MCF 10A (cell line): ENCODE results near the gene SLC43A1. TPM values are rescaled to one million over a fixed set of nuclear protein-coding genes. Genes with fewer than 3 reads are reported as not detected.
"Not testable (repeated sequence)": the region's sequence is repeated elsewhere in the genome, so short reads cannot be mapped to it uniquely, and the experiment has no call there.

ENCODE experiments used
- BruUV-seq: library from RNA; stranded (reverse); fragments of 400-500 nt; replicated peaks from 2 replicates; lab custom pipeline; 2021; lab: Mats Ljungman, UMichigan
- CTCF ChIA-PET: fragments of 300-600 bp; sonication (Branson Sonifier 250); formaldehyde crosslinking; extraction: SDS; loops from one replicate; lab custom pipeline; 2021; ENCODE audit warnings: antibody characterized with exemption, inconsistent platforms; lab: Yijun Ruan, JAX
- POLR2A ChIA-PET: fragments of 300-600, 350-650 bp; sonication (Branson Sonifier 250); formaldehyde crosslinking; extraction: SDS; loops from one replicate; lab custom pipeline; 2020; ENCODE audit warnings: antibody characterized with exemption, inconsistent platforms; lab: Yijun Ruan, JAX
- DNase-seq: peaks from one replicate; pipeline ENCODE4 v3.0.0-alpha.2; 2018; ENCODE audit not compliant: unreplicated experiment
- H3K27ac Mint-ChIP-seq: one replicate; pipeline ENCODE4 v1.8.0; 2022; ENCODE audit warnings: mild to moderate bottlenecking, low read depth, mixed read lengths; ENCODE audit not compliant: unreplicated experiment
- H3K27me3 Mint-ChIP-seq: one replicate; pipeline ENCODE4 v1.8.0; 2022; ENCODE audit warnings: mixed read lengths; ENCODE audit not compliant: insufficient read depth, unreplicated experiment
- H3K36me3 Mint-ChIP-seq: one replicate; pipeline ENCODE4 v1.8.0; 2022; ENCODE audit warnings: mild to moderate bottlenecking, moderate library complexity, mixed read lengths; ENCODE audit not compliant: insufficient read depth, unreplicated experiment
- H3K4me1 Mint-ChIP-seq: one replicate; pipeline ENCODE4 v1.8.0; 2022; ENCODE audit warnings: mixed read lengths; ENCODE audit not compliant: insufficient read depth, unreplicated experiment
- H3K4me3 Mint-ChIP-seq: one replicate; pipeline ENCODE4 v1.8.0; 2022; ENCODE audit warnings: mild to moderate bottlenecking, moderate library complexity, mixed read lengths; ENCODE audit not compliant: unreplicated experiment
- H3K9me3 Mint-ChIP-seq: one replicate; pipeline ENCODE4 v1.8.0; 2022; ENCODE audit warnings: mixed read lengths; ENCODE audit not compliant: unreplicated experiment
- CTCF ChIP-seq: fragments of 200-600 bp; IDR thresholded peaks from one replicate; pipeline ENCODE4 v1.8.0; 2022; ENCODE audit warnings: antibody characterized with exemption, mild to moderate bottlenecking; ENCODE audit not compliant: unreplicated experiment
- intact Hi-C: fragments of 100-400 bp; cut with micrococcal nuclease; formaldehyde crosslinking; loops from 2 replicates; pipeline ENCODE4 v1.14.1; 2022
- total RNA-seq: library from RNA; stranded (reverse); gene quantifications from 2 replicates; pipeline ENCODE4 v1.2.3, GENCODE V29; 2022

Gene SLC43A1
- total RNA-seq, 1 experiment from 2014 or later, result 3.2 TPM

DNA sequence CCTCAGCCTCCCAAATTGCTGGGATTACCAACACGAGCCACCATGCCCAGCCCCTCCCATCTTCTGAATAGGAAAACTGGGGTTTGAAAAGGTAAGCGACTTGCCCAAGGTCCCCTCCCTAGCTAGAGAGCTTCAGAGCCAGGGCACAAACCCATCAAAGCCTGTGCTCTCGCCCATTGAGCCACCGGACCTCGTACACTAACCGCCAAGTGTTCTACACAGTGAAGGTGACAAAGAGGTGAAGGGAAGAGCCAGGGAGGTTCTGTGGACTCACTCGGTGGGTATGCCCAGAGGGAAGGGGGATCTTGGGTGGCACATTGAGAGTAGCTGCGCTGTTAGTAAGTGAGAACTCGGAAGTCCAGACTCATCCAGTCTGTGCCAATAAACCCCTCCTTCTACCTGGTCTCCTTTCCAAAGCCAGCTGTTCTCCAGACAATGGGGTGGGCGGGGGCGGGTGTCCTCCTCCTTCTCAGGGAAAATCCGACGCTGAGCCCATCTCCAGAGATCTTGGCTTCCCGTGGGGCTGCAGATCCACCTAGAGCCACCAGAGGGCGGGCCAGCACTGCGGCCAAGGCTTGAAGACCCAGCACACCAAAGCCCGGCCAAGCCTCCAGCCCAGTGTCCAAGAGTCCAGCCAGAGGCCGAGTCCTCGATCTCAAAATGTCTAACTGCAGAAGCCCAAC, 58.4 kb downstream of the SLC43A1 start:
- no TSS peak for BruUV-seq
- Mint-ChIP-seq H3K4me3 (peak overlapping the region; percentile 39), H3K9me3 (no peaks in the 10 kb centered on the region), H3K36me3 (no peaks in the 10 kb centered on the region), H3K27ac (no peak overlapping the region), H3K4me1 (peaks cover 27% of the 10 kb centered on the region), H3K27me3 (peaks cover 34% of the 10 kb centered on the region)
- peak; percentile 82 for DNase-seq
- CTCF ChIA-PET, result interaction anchor here (0.6 to 11.2 kb wide), 64 partner anchors 8 to 1472 kb away, joined by 3 to 254 read pairs (median 5); partner anchors contain the start of genes CLP1, SLC43A1, SLC43A3 and SMTNL1
- intact Hi-C loops, result loop anchor here (1.0 to 10.0 kb wide), 5 partner anchors 24 to 348 kb away; partner anchors contain the start of gene UBE2L6
- TF ChIP-seq CTCF, result peak; percentile 98
- POLR2A ChIA-PET, result interaction anchor here (0.6 to 1.5 kb wide), 7 partner anchors 22 to 1052 kb away, joined by 3 to 8 read pairs (median 3); partner anchors contain the start of gene SLC43A3

GRCh38 chr11:57453543-57454177, 61.8 kb downstream of the SLC43A1 start:
- intact Hi-C loops, result loop anchor here (10.0 kb wide), 1 partner anchor 351 kb away; no protein-coding TSS in a partner anchor
- DNase-seq, result no peak
- ChIA-PET POLR2A (no interaction called here), CTCF (interaction anchor here (0.5 to 11.2 kb wide), 13 partner anchors 8 to 1505 kb away, joined by 3 to 254 read pairs (median 4); partner anchors contain the start of gene TIMM10)
- TF ChIP-seq CTCF, result no peak
- H3K27ac Mint-ChIP-seq, result no peak overlapping the region
- no peaks in the 10 kb centered on the region for H3K36me3 Mint-ChIP-seq
- no peak overlapping the region for H3K4me3 Mint-ChIP-seq
- H3K4me1 Mint-ChIP-seq, result peaks cover 13% of the 10 kb centered on the region
- H3K9me3 Mint-ChIP-seq, result no peaks in the 10 kb centered on the region
- peaks cover 28% of the 10 kb centered on the region for H3K27me3 Mint-ChIP-seq
- BruUV-seq, result no TSS peak

DNA sequence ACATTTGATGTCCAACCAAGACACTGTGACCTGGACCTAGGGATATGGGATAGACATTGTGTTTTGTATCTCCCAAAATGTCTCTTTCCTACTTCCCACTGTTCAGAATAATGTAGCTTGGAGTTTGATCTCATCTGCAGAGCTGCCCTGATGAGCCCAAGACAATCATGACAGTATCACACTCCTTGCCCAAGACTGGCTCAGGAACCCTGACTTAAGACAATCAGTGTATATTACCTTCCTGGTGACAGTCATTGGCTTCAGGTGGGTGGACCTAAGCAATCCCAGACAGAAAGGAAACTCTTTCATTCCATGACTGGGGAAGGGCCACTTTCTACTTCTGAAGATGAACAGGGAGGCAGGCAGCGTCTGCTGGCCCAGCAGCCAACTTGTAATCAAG, 69.4 kb downstream of the SLC43A1 start:
- no peaks in the 10 kb centered on the region for H3K9me3 Mint-ChIP-seq
- H3K27me3 Mint-ChIP-seq, result peaks cover 10% of the 10 kb centered on the region
- TF ChIP-seq CTCF, result no peak
- POLR2A ChIA-PET, result no interaction called here
- no peaks in the 10 kb centered on the region for H3K36me3 Mint-ChIP-seq
- intact Hi-C loops, result no loop called here
- CTCF ChIA-PET, result interaction anchor here (1.5 to 1.7 kb wide), 3 partner anchors 9 to 81 kb away, joined by 5 to 6 read pairs (median 5); partner anchors contain the start of gene RTN4RL2
- no peak for DNase-seq
- no peak overlapping the region for H3K27ac Mint-ChIP-seq
- no peak overlapping the region for H3K4me3 Mint-ChIP-seq
- no TSS peak for BruUV-seq
- H3K4me1 Mint-ChIP-seq, result no peaks in the 10 kb centered on the region

GRCh38 chr11:57445122-57445394, 70.4 kb downstream of the SLC43A1 start:
- POLR2A ChIA-PET, DNase-seq, H3K9me3 Mint-ChIP-seq, H3K36me3 Mint-ChIP-seq, H3K27ac Mint-ChIP-seq, H3K4me1 Mint-ChIP-seq, BruUV-seq, H3K4me3 Mint-ChIP-seq, intact Hi-C loops: not testable (repeated sequence)
- H3K27me3 Mint-ChIP-seq, result peaks cover 10% of the 10 kb centered on the region
- CTCF ChIA-PET, result interaction anchor here (1.5 kb wide), 1 partner anchor 10 kb away, joined by 5 read pairs; no protein-coding TSS in a partner anchor
